Mucosa of descending colon (tissue), 3 donors: ENCODE data around the gene CDK6. TPM values are rescaled to one million over a fixed set of nuclear protein-coding genes. Genes with fewer than 3 reads are reported as not detected.
"Not testable (repeated sequence)": the region's sequence is repeated elsewhere in the genome, so short reads cannot be mapped to it uniquely, and the experiment has no call there.

Source experiments
- ATAC-seq: fragments of 200-7000 bp; cut with Tn5 transposase; one replicate; pipeline ENCODE4 v1.9.1; 2020; ENCODE audit warnings: mild to moderate bottlenecking, moderate library complexity
- DNase-seq, 3 donors: peaks; one replicate each; pipeline ENCODE4 v3.0.0-alpha.2; 2020
- H3K36me3 ChIP-seq: fragments of 200-600 bp; one replicate; pipeline ENCODE4 v1.8.0; 2021; ENCODE audit warnings: low read depth, mild to moderate bottlenecking
- H3K4me1 ChIP-seq: fragments of 200-600 bp; one replicate; pipeline ENCODE4 v1.8.0; 2021; ENCODE audit warnings: low read depth, mild to moderate bottlenecking
- H3K4me3 ChIP-seq: fragments of 200-600 bp; one replicate; pipeline ENCODE4 v1.8.0; 2021; ENCODE audit warnings: mild to moderate bottlenecking
- H3K9me3 ChIP-seq: fragments of 200-600 bp; one replicate; pipeline ENCODE4 v1.8.0; 2021; ENCODE audit warnings: mild to moderate bottlenecking
- CTCF ChIP-seq: fragments of 200-600 bp; IDR thresholded peaks from one replicate; pipeline ENCODE4 v1.8.0; 2022; ENCODE audit warnings: antibody characterized with exemption, mild to moderate bottlenecking
- intact Hi-C, 2 donors: fragments of 100-400 bp; cut with DNase I in 1 of 2; cut with micrococcal nuclease in 1 of 2; formaldehyde crosslinking; loops; one replicate each; pipeline versions ENCODE4 v1.11.0 to v1.11.1; 2022; cut with DNase I, micrococcal nuclease
- total RNA-seq, 3 donors: library from RNA; stranded (reverse); fragmentation: NEBNext Ultra II Directional in 2 of 3; extraction: Animal tissue kit (Norgen Biotek cat#: 25700) in 2 of 3; gene quantifications; one replicate each; pipeline versions ENCODE4 v1.2.1 to v1.2.4, GENCODE V29; 2021 to 2023
- donor health status: DM: no; HTN: no; CAD: no; lungs with moderate emphysema.
- donor health status: DM: no; HTN: no; CAD: no.
- donor health status: DM: no; HTN: yes; CAD: no.

Gene CDK6
- total RNA-seq, 3 donors from 2014 or later = 23.4 to 52.4 (median 33.1) TPM

DNA sequence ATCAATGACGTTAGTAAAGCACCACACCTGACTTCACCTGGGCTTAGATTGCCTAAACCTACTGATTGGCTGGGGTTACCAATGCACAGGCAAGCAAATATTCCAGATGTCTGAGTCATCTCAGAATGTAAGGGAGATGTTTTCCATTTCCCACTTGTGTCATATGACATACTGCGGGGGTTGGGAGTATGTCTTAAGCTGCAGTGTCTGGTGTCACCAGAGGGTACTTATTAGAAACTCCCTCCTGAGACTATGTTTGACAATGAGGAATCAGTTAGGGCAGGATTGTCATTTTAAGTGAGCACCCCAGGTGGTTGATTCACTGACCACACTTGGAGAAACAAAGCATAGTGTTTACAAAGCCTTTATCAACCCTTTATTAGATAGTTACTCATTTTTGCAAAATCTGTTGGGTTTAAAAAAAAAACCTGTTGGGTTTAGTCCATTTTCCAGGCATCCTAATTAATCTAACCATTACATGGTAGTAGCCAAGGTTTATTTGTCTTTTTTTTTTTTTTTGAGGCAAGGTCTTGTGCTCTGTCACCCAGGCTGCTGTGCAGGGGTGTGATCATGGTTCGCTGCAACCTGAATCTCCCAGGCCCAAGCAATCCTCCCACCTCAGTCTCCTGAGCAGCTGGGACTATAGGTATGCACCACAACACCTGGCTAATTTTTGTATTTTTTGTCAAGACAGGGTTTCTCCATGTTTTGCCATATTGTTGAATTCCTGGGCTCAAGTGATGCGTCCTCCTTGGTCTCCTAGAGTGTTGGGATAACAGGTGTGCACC, 72.5 kb downstream of the CDK6 start:
- Histone ChIP-seq H3K9me3 (no peaks in the 10 kb centered on the region), H3K4me1 (no peaks in the 10 kb centered on the region), H3K4me3 (no peak overlapping the region), H3K36me3 (no peaks in the 10 kb centered on the region)
- DNase-seq (peak in 1 of 3 donors; percentile 22), ATAC-seq (peak; percentile 82)
- intact Hi-C loops = no loop called here
- TF ChIP-seq CTCF = no peak

GRCh38 chr7:92762851-92763250, 73.5 kb downstream of the CDK6 start:
- TF ChIP-seq CTCF = no peak
- ATAC-seq (no peak), DNase-seq (no peak)
- H3K4me3 ChIP-seq = no peak overlapping the region
- no peaks in the 10 kb centered on the region for H3K9me3 ChIP-seq
- no peaks in the 10 kb centered on the region for H3K36me3 ChIP-seq
- no peaks in the 10 kb centered on the region for H3K4me1 ChIP-seq
- intact Hi-C loops = no loop called here

DNA sequence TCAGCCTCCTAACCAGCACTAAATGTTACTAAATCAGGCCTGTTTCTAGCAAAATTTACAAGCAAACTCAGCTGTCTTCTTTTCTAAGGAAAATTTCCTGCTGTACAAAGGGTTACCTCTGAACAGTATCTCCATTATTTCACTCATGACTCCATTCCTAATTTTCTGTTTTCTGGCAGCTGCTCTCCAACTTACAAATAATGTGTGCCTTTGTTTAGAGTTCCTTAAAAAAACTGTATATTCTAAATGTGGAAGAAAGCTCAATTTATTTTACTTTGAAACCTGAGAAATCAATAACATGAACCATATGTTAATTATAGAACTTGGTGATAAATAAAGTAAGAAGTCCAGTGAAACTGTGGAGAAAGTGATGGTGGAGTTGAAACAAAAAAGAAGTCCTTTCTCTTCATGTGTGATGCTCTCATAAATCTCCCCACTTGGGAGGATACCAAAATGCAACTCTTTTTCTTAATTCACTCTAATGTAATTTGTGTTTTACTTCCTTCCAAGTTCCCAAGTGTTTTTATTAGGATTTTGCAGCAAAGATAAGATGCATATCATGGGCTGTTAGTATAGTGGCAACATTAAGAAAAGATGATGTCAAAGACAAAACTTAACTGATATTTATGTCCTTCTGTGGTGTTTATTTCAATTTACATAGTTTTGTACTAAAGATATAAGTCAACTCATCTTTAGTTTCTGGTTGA, 74.8 kb downstream of the CDK6 start:
- H3K36me3 ChIP-seq = no peaks in the 10 kb centered on the region
- ATAC-seq (no peak), DNase-seq (no peak)
- H3K4me3 ChIP-seq = no peak overlapping the region
- intact Hi-C loops = no loop called here
- no peaks in the 10 kb centered on the region for H3K4me1 ChIP-seq
- no peaks in the 10 kb centered on the region for H3K9me3 ChIP-seq
- no peak for TF ChIP-seq CTCF

DNA sequence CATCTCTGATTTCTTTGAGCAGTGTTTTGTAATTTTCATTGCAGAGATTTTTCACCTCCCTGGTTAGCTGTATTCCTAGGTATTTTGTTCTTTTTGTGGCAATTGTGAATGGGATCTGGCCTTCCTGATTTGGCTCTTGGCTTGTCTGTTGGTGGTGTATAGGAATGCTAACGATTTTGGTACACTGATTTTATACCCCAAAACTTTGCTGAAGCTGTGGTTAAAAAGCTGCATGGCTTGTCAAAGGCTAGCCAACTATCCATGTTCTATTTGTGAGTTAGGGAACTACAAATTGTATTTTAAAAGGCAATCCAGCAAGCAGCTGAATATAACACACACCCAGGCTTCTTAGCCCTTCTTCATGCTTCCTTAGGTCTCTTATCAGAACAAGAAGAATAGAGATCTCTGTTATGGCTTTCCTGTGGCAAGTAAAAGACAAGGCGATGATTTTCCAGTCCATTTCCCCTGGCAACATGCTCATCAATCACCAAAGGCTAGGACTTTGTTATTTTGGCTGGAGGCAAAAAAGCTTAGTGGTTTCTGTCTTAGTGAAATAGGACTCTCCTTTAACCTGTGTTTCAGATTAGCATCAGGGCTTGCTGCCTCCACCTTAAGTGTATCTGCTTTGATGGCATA, 77.5 kb downstream of the CDK6 start:
- TF ChIP-seq CTCF = no peak
- no peak overlapping the region for H3K4me3 ChIP-seq
- H3K9me3 ChIP-seq = no peaks in the 10 kb centered on the region
- H3K36me3 ChIP-seq = no peaks in the 10 kb centered on the region
- DNase-seq (no peak), ATAC-seq (no peak)
- no peaks in the 10 kb centered on the region for H3K4me1 ChIP-seq
- intact Hi-C loops = no loop called here

DNA sequence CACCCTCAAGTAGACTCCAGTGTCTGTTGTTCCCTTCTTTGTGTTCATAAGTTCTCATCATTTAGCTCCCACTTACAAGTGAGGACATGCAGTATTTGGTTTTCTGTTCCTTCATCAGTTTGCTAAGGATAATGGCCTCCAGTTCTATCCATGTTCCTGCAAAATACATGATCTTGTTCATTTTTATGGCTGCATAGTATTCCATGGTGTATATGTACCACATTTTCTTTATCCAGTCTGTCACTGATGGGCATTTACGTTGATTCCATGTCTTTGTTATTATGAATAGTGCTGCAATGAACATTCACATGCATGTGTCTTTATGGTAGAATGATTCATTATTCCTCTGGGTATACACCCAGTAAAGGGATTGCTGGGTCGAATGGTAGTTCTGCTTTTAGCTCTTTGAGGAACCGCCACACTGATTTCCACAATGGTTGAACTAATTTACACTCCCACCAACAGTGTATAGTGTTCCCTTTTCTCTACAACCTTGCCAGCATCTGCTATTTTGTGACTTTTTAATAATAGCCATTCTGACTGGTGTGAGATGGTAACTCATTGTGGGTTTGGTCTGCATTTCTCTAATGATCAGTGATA, 79.0 kb downstream of the CDK6 start:
- ATAC-seq, H3K9me3 ChIP-seq, DNase-seq, H3K4me1 ChIP-seq, H3K4me3 ChIP-seq, intact Hi-C loops, H3K36me3 ChIP-seq: not testable (repeated sequence)

- Histone ChIP-seq H3K4me3 (no peak overlapping the region), H3K4me1 (no peaks in the 10 kb centered on the region), H3K36me3 (no peaks in the 10 kb centered on the region), H3K9me3 (no peaks in the 10 kb centered on the region)
- ATAC-seq = no peak
- intact Hi-C loops = no loop called here
- no peak for TF ChIP-seq CTCF
- DNase-seq = no peak
These were observed 80.7 kb downstream of the CDK6 start for GRCh38 chr7:92755680-92756079.
